GM12891 (cell line): ENCODE data around the gene DGCR8.

Source experiments
- PAX5 ChIP-seq: IDR thresholded peaks from 2 replicates; pipeline ENCODE4 v1.6.1; 2011; ENCODE audit warnings: low read length, moderate library complexity, mild to moderate bottlenecking; ENCODE audit not compliant: insufficient read depth, severe bottlenecking
- POLR2A ChIP-seq: IDR thresholded peaks from 2 replicates; pipeline ENCODE4 v1.6.1; 2011; ENCODE audit warnings: low read depth, low read length, control low read depth
- POLR2AphosphoS5 ChIP-seq: IDR thresholded peaks from 2 replicates; pipeline ENCODE4 v1.6.1; 2011; ENCODE audit warnings: low read depth, low read length, control low read depth
- POU2F2 ChIP-seq: IDR thresholded peaks from 2 replicates; pipeline ENCODE4 v1.6.1; 2011; ENCODE audit warnings: low read depth, mild to moderate bottlenecking, control low read depth, low read length, moderate library complexity
- SPI1 ChIP-seq: IDR thresholded peaks from 2 replicates; pipeline ENCODE4 v1.6.1; 2011; ENCODE audit warnings: low read depth, low read length, control low read depth
- TAF1 ChIP-seq: IDR thresholded peaks from 2 replicates; pipeline ENCODE4 v1.6.1; 2011; ENCODE audit warnings: low read depth, low read length, control low read depth

GRCh38 chr22:20154602-20155187 is 74.7 kb downstream of the DGCR8 start:
- TF ChIP-seq TAF1 (no peak), POLR2A (no peak), SPI1 (no peak), POLR2AphosphoS5 (no peak), POU2F2 (no peak), PAX5 (no peak)
